HFFc6 (cell line): ENCODE data around the gene SARDH. TPM values are rescaled to one million over a fixed set of nuclear protein-coding genes. Genes with fewer than 3 reads are reported as not detected.

Experiments
- DNase-seq: peaks from one replicate; pipeline ENCODE4 v3.0.0-alpha.2; 2018
- H3K27ac Mint-ChIP-seq: 2 replicates; pipeline ENCODE4 v1.8.0; 2020; ENCODE audit warnings: mild to moderate bottlenecking, mixed read lengths
- H3K27me3 Mint-ChIP-seq: 2 replicates; pipeline ENCODE4 v1.8.0; 2021; ENCODE audit warnings: mild to moderate bottlenecking, moderate library complexity, mixed read lengths; ENCODE audit not compliant: insufficient read depth
- H3K36me3 Mint-ChIP-seq: 2 replicates; pipeline ENCODE4 v1.8.0; 2021; ENCODE audit warnings: low read depth, mixed read lengths
- H3K4me1 Mint-ChIP-seq: 2 replicates; pipeline ENCODE4 v1.8.0; 2020; ENCODE audit warnings: low read depth, mixed read lengths
- H3K4me3 Mint-ChIP-seq: 2 replicates; pipeline ENCODE4 v1.8.0; 2020; ENCODE audit warnings: mild to moderate bottlenecking, moderate library complexity, mixed read lengths
- H3K9me3 Mint-ChIP-seq: 2 replicates; pipeline ENCODE4 v1.8.0; 2020; ENCODE audit warnings: mild to moderate bottlenecking, mixed read lengths
- CTCF ChIP-seq: fragments of 200-600 bp; sonication (generic); IDR thresholded peaks from 2 replicates; pipeline ENCODE4 v1.5.0; 2021; ENCODE audit warnings: antibody characterized with exemption, mild to moderate bottlenecking
- total RNA-seq, 6 experiments: library from RNA; stranded (reverse); fragmentation: NEBNext Ultra II Directional; extraction: Animal tissue kit (Norgen Biotek cat#: 25700); gene quantifications; 2 replicates in 1 of 6; 3 replicates in 5 of 6; pipeline ENCODE4 v1.2.3, GENCODE V29; 2021

Gene SARDH
- total RNA-seq, 6 experiments from 2014 or later: 0.24 to 5.1 (median 4.1) TPM

- Mint-ChIP-seq H3K27ac (no peak overlapping the region), H3K27me3 (peaks cover 48% of the 10 kb centered on the region), H3K4me3 (no peak overlapping the region), H3K36me3 (no peaks in the 10 kb centered on the region), H3K9me3 (no peaks in the 10 kb centered on the region), H3K4me1 (no peaks in the 10 kb centered on the region)
- TF ChIP-seq CTCF: no peak
- DNase-seq: no peak
Observed at GRCh38 chr9:133647765-133648469, 90.2 kb downstream of the SARDH start.

- Mint-ChIP-seq H3K9me3 (no peaks in the 10 kb centered on the region), H3K4me3 (no peak overlapping the region), H3K27me3 (peaks cover 52% of the 10 kb centered on the region), H3K4me1 (no peaks in the 10 kb centered on the region), H3K27ac (no peak overlapping the region), H3K36me3 (no peaks in the 10 kb centered on the region)
- no peak for DNase-seq
- no peak for TF ChIP-seq CTCF
Observed at GRCh38 chr9:133647148-133647547, 91.0 kb downstream of the SARDH start.

- Mint-ChIP-seq H3K4me3 (no peak overlapping the region), H3K9me3 (no peaks in the 10 kb centered on the region), H3K27me3 (peaks cover 66% of the 10 kb centered on the region), H3K4me1 (no peaks in the 10 kb centered on the region), H3K36me3 (no peaks in the 10 kb centered on the region), H3K27ac (no peak overlapping the region)
- no peak for DNase-seq
- no peak for TF ChIP-seq CTCF
Observed at GRCh38 chr9:133645021-133645765, 93.0 kb downstream of the SARDH start.

- H3K4me3 Mint-ChIP-seq: no peak overlapping the region
- peaks cover 65% of the 10 kb centered on the region for H3K27me3 Mint-ChIP-seq
- no peaks in the 10 kb centered on the region for H3K4me1 Mint-ChIP-seq
- H3K9me3 Mint-ChIP-seq: no peaks in the 10 kb centered on the region
- no peak for DNase-seq
- H3K27ac Mint-ChIP-seq: no peak overlapping the region
- H3K36me3 Mint-ChIP-seq: no peaks in the 10 kb centered on the region
- TF ChIP-seq CTCF: no peak
Observed at GRCh38 chr9:133643978-133644760, 94.0 kb downstream of the SARDH start.

GRCh38 chr9:133643362-133643755 lies 94.8 kb downstream of the SARDH start:
- H3K4me3 Mint-ChIP-seq: no peak overlapping the region
- TF ChIP-seq CTCF: no peak
- no peaks in the 10 kb centered on the region for H3K4me1 Mint-ChIP-seq
- peaks cover 66% of the 10 kb centered on the region for H3K27me3 Mint-ChIP-seq
- no peaks in the 10 kb centered on the region for H3K9me3 Mint-ChIP-seq
- no peak for DNase-seq
- H3K27ac Mint-ChIP-seq: no peak overlapping the region
- no peaks in the 10 kb centered on the region for H3K36me3 Mint-ChIP-seq
